ENCODE results near the gene SERINC5. TPM values are rescaled to one million over a fixed set of nuclear protein-coding genes. Genes with fewer than 3 reads are reported as not detected.
"Not testable (repeated sequence)": the region's sequence is repeated elsewhere in the genome, so short reads cannot be mapped to it uniquely, and the experiment has no call there.

The SERINC5 gene
- polyA plus RNA-seq, 3 donors = 3.4 to 18.7 (median 4.9) TPM

- 62 to 80% (median 76%) methylated on average over 4 of the region's 4 CpGs for WGBS, 3 donors
These were observed 44.5 kb downstream of the SERINC5 start for GRCh38 chr5:80211327-80211726.

GRCh38 chr5:80210014-80210413 lies 45.8 kb downstream of the SERINC5 start:
- H3K27ac ChIP-seq (ENCODE audit: low read depth, low read length) = no peak overlapping the region
- WGBS, 3 donors = 66 to 86% (median 78%) methylated on average over 6 of the region's 6 CpGs

More at GRCh38 chr5:80211327-80211726, 44.5 kb downstream of the SERINC5 start:
- H3K27ac ChIP-seq (ENCODE audit: low read depth, low read length) = no peak overlapping the region

- 57 to 75% (median 74%) methylated on average over 4 of the region's 4 CpGs for WGBS, 3 donors
- no peak overlapping the region for H3K27ac ChIP-seq (ENCODE audit: low read depth, low read length)
These were observed 47.5 kb downstream of the SERINC5 start for GRCh38 chr5:80208381-80208780.

GRCh38 chr5:80207832-80208231 lies 48.0 kb downstream of the SERINC5 start:
- 33 to 83% (median 79%) methylated on average over 4 of the region's 4 CpGs for WGBS, 3 donors
- no peak overlapping the region for H3K27ac ChIP-seq (ENCODE audit: low read depth, low read length)

GRCh38 chr5:80206282-80206681 lies 49.6 kb downstream of the SERINC5 start:
- H3K27ac ChIP-seq (ENCODE audit: low read depth, low read length) = no peak overlapping the region
- WGBS, 3 donors = 70 to 82% (median 74%) methylated on average over 4 of the region's 4 CpGs

- no peak overlapping the region for H3K27ac ChIP-seq (ENCODE audit: low read depth, low read length)
- 81 to 89% (median 88%) methylated on average over 4 of the region's 4 CpGs for WGBS, 3 donors
These were observed 50.0 kb downstream of the SERINC5 start for GRCh38 chr5:80205846-80206245.

GRCh38 chr5:80204808-80205614 lies 50.8 kb downstream of the SERINC5 start:
- no peak overlapping the region for H3K27ac ChIP-seq (ENCODE audit: low read depth, low read length)

DNA sequence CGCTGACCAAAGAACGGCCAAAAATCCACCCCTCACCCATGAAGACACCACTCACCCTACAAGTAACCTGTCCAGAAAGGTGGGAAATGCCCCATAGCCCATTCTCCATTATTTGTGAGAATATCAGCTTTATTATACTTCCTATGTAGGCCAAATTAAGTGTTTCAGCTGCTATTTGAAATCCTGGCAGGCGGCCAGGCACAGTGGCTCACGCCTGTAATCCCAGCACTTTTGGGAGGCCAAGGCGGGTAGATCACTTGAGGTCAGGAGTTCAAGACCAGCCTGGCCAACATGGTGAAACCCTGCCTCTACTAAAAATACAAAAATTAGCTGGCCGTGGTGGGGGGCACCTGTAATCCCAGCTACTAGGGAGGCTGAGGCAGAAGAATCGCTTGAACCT lies 54.1 kb downstream of the SERINC5 start:
- H3K27ac ChIP-seq (ENCODE audit: low read depth, low read length) = not testable (repeated sequence)
- 81 to 91% (median 89%) methylated on average over 7 of the region's 7 CpGs for WGBS, 3 donors

More at GRCh38 chr5:80204808-80205614, 50.8 kb downstream of the SERINC5 start:
- WGBS, 3 donors = 34 to 58% (median 56%) methylated on average over 10 of the region's 10 CpGs

DNA sequence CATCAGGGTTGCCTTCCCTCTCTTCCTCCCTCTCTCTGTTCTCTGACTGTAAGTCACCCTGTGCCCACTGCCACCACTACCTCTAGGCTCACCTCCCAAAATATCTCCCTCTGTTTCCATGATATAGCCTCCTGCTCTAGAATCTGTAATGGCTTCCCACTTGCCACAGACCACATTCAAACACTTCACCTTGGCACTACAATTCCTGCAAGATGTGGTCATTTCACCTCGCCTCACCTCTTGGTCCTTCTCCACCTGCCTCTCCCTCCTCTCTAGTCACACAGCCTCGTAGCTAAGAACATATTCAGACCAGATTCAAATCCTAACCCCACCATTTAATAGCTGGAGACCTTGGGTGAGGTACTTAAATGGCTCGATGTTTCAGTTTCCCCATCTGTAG lies 56.9 kb downstream of the SERINC5 start:
- WGBS, 3 donors = 89 to 95% (median 94%) methylated on average over 3 of the region's 3 CpGs
- no peak overlapping the region for H3K27ac ChIP-seq (ENCODE audit: low read depth, low read length)

GRCh38 chr5:80198399-80198798 lies 57.4 kb downstream of the SERINC5 start:
- 48 to 74% (median 52%) methylated on average over 11 of the region's 11 CpGs for WGBS, 3 donors
- no peak overlapping the region for H3K27ac ChIP-seq (ENCODE audit: low read depth, low read length)

- no peak overlapping the region for H3K27ac ChIP-seq (ENCODE audit: low read depth, low read length)
- 80 to 85% (median 82%) methylated on average over 6 of the region's 6 CpGs for WGBS, 3 donors
These were observed 59.9 kb downstream of the SERINC5 start for GRCh38 chr5:80195837-80196400.

- H3K27ac ChIP-seq (ENCODE audit: low read depth, low read length) = no peak overlapping the region
- 66 to 93% (median 72%) methylated on average over 4 of the region's 4 CpGs for WGBS, 3 donors
These were observed 61.4 kb downstream of the SERINC5 start for GRCh38 chr5:80194468-80194867.

- no peak overlapping the region for H3K27ac ChIP-seq (ENCODE audit: low read depth, low read length)
- WGBS, 3 donors = 22 to 39% (median 36%) methylated on average over 7 of the region's 7 CpGs
These were observed 62.4 kb downstream of the SERINC5 start for GRCh38 chr5:80193401-80193800.

DNA sequence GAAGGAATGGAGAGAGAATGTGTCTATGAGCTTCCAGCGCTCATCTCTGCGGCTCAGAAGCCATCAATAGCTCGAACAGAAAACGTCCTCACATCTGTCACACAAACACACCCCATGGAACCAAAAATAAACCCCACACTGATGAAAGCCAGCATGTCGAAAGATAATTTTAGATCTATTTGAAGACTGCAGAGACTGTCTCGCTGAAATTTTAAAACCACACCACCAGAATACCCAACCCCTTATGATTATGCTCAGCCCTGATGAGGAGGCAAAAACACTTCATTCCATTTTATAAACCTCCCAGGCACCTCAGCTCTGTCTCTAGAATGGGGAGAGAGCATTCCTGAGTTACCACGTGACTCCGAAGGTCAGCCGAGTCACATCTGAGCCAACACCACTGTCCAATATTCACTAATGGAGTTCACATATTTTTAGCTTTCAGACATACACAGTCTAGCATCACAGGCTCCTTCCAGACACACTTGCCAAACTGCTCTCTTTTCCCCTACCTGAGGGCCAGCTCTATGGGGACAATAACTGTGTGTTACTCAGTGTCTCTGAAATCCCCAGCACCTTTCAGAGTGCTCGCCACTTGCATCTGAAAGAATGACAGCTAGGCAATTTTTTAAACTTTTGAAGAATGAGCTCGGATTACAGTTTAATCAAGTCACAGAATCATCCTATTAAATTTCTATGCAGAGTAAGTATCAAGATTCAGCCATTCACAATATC lies 63.2 kb downstream of the SERINC5 start:
- no peak overlapping the region for H3K27ac ChIP-seq (ENCODE audit: low read depth, low read length)
- WGBS, 3 donors = 42 to 59% (median 48%) methylated on average over 11 of the region's 11 CpGs

GRCh38 chr5:80191991-80192398 lies 63.9 kb downstream of the SERINC5 start:
- H3K27ac ChIP-seq (ENCODE audit: low read depth, low read length) = no peak overlapping the region

DNA sequence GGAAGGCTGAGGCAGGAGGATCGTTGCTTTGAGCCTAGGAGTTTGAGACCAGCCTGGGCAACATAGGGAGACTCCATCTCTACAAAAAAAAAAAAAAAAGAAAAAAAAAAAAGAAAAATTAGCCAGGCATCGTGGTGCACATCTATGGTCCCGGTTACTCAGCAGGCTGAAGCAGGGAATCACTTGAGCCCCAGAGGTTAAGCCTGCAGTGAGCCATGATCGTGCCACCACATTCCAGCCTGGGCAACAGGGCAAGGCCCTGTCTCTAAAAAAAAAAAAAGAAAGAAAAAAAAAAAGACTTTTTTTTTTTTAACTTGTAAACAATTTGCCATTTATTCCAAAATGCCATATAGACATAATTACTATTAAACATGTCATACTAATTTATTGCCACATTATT lies 64.5 kb downstream of the SERINC5 start:
- WGBS, 3 donors = 60 to 78% (median 70%) methylated on average over 4 of the region's 4 CpGs

More at GRCh38 chr5:80191991-80192398, 63.9 kb downstream of the SERINC5 start:
- 26 to 58% (median 32%) methylated on average over 4 of the region's 4 CpGs for WGBS, 3 donors

DNA sequence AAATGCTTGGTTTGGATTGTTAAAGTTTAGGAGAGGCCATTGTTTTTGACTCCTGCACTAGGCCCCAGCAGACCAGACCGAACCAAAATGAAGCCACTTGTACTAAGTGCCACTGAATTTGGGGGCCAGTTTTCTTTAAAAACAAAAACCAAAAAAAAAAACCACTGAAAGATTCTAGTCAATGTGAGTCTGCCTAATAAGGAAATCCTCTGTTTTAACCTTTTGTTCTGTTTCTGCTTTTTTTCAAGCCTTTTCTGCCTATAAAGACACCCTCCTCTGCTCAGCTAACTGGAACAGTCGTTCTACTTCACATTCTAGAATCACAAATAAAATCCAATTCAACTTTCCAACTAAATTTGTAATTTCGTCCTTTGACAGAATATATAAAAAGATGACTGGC lies 64.9 kb downstream of the SERINC5 start:
- WGBS, 3 donors = 54 to 79% (median 64%) methylated on average over 3 of the region's 3 CpGs
- no peak overlapping the region for H3K27ac ChIP-seq (ENCODE audit: low read depth, low read length)

More for the DNA sequence above, 64.5 kb downstream of the SERINC5 start:
- no peak overlapping the region for H3K27ac ChIP-seq (ENCODE audit: low read depth, low read length)

- no peak overlapping the region for H3K27ac ChIP-seq (ENCODE audit: low read depth, low read length)
- 62 to 88% (median 81%) methylated on average over 3 of the region's 3 CpGs for WGBS, 3 donors
These were observed 66.1 kb downstream of the SERINC5 start for GRCh38 chr5:80189701-80190100.

- H3K27ac ChIP-seq (ENCODE audit: low read depth, low read length) = no peak overlapping the region
- WGBS, 3 donors = 79 to 81% (median 81%) methylated on average over 8 of the region's 8 CpGs
These were observed 66.6 kb downstream of the SERINC5 start for GRCh38 chr5:80189201-80189600.
